Kidney (tissue), 14 donors: ENCODE data around the gene PIGU. TPM values are rescaled to one million over a fixed set of nuclear protein-coding genes. Genes with fewer than 3 reads are reported as not detected.

Experiments used
- DNase-seq, 5 donors: peaks; one replicate each; pipeline ENCODE4 v3.0.0-alpha.2; 2013 to 2020
- FAIRE-seq: peaks from 2 replicates; lab custom pipeline; 2012; peaks lifted over from hg19 to GRCh38; lab: Jason Lieb, UNC
- H3K27ac ChIP-seq, 2 donors: one replicate each; pipeline ENCODE4 v1.7.0; 2013; ENCODE audit warnings: low read depth in 2 of 2, low read length in 2 of 2, inconsistent platforms in 1 of 2
- H3K27me3 ChIP-seq: one replicate; pipeline ENCODE4 v1.7.1; 2013; ENCODE audit warnings: low read length, inconsistent platforms; ENCODE audit not compliant: control insufficient read depth, insufficient read depth
- H3K36me3 ChIP-seq, 3 donors: one replicate each; pipeline versions ENCODE4 v1.7.0 to v1.7.1; 2013; ENCODE audit warnings: low read length in 3 of 3, control low read depth in 1 of 3, inconsistent platforms in 1 of 3; ENCODE audit not compliant: insufficient read depth in 3 of 3, control insufficient read depth in 2 of 3
- H3K4me1 ChIP-seq, 3 donors: one replicate each; pipeline versions ENCODE4 v1.7.0 to v1.7.1; 2013; ENCODE audit warnings: low read length in 3 of 3, inconsistent platforms in 1 of 3, low read depth in 1 of 3; ENCODE audit not compliant: control insufficient read depth in 2 of 3, insufficient read depth in 2 of 3
- H3K4me3 ChIP-seq, 3 donors: one replicate each; pipeline versions ENCODE4 v1.7.0 to v1.8.1; 2013; ENCODE audit warnings: low read length in 3 of 3, control low read depth in 1 of 3, inconsistent platforms in 1 of 3
- H3K9ac ChIP-seq, 3 donors: one replicate each; pipeline versions ENCODE4 v1.7.0 to v1.7.1; 2013; ENCODE audit warnings: low read length in 3 of 3, control low read depth in 1 of 3, inconsistent platforms in 1 of 3
- H3K9me3 ChIP-seq, 3 donors: one replicate each; pipeline versions ENCODE4 v1.7.0 to v1.7.1; 2013; ENCODE audit warnings: low read length in 3 of 3, control low read depth in 1 of 3, inconsistent platforms in 1 of 3; ENCODE audit not compliant: control insufficient read depth in 2 of 3, insufficient read depth in 1 of 3
- intact Hi-C: fragments of 100-400 bp; cut with DNase I; formaldehyde crosslinking; loops from one replicate; pipeline ENCODE4 v1.11.1; 2022
- polyA plus RNA-seq: library from polyadenylated mRNA; stranded (reverse); fragments of 350-450 nt; fragmentation: Illumina TruSeq; extraction: RNeasy Lipid Tissue Mini Kit (QIAGEN cat#74804); gene quantifications from one replicate; pipeline ENCODE4 v1.2.3, GENCODE V29; 2014; ENCODE audit warnings: low read depth, low replicate concordance; ENCODE audit not compliant: insufficient read depth
- total RNA-seq: library from RNA; stranded (reverse); fragmentation: NEBNext Ultra II Directional; extraction: Animal tissue kit (Norgen Biotek cat#: 25700); gene quantifications from one replicate; pipeline ENCODE4 v1.2.1, GENCODE V29; 2021
- TF ChIP-seq, protein P1 (sequence below): IDR thresholded peaks from 3 replicates; pipeline ENCODE4 v1.5.1; 2012; ENCODE audit warnings: mild to moderate bottlenecking, moderate library complexity, borderline replicate concordance; ENCODE audit not compliant: insufficient read depth; ENCODE audit errors: extremely low read depth
- donor health status: control.
- donor health status: control.
- donor health status: control.
- donor health status: control.
- donor health status: control.
- donor health status: DM: yes; HTN: yes; CAD: no.
- donor health status: Normal renal cell carcinoma (clear cell type).

Gene PIGU
- total and polyA plus RNA-seq, 2 donors from 2014 or later = 15.9 to 42.0 TPM

- Histone ChIP-seq H3K27ac (no peak overlapping the region), H3K4me1 (peaks cover 0 to 13% (median 12%) of the 10 kb centered on the region in 3 donors), H3K4me3 (no peak overlapping the region), H3K27me3 (no peaks in the 10 kb centered on the region), H3K9ac (no peak overlapping the region), H3K36me3 (peaks cover 3 to 66% (median 44%) of the 10 kb centered on the region in 3 donors), H3K9me3 (no peaks in the 10 kb centered on the region)
- DNase-seq (peak in 1 of 5 donors; percentile 15), FAIRE-seq (no peak)
- intact Hi-C loops = no loop called here
- TF ChIP-seq, protein P1, sequence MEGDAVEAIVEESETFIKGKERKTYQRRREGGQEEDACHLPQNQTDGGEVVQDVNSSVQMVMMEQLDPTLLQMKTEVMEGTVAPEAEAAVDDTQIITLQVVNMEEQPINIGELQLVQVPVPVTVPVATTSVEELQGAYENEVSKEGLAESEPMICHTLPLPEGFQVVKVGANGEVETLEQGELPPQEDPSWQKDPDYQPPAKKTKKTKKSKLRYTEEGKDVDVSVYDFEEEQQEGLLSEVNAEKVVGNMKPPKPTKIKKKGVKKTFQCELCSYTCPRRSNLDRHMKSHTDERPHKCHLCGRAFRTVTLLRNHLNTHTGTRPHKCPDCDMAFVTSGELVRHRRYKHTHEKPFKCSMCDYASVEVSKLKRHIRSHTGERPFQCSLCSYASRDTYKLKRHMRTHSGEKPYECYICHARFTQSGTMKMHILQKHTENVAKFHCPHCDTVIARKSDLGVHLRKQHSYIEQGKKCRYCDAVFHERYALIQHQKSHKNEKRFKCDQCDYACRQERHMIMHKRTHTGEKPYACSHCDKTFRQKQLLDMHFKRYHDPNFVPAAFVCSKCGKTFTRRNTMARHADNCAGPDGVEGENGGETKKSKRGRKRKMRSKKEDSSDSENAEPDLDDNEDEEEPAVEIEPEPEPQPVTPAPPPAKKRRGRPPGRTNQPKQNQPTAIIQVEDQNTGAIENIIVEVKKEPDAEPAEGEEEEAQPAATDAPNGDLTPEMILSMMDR = no peak
Measured at GRCh38 chr20:34531608-34532265, 145.2 kb downstream of the PIGU start.

- H3K9ac ChIP-seq = no peak overlapping the region
- intact Hi-C loops = no loop called here
- no peaks in the 10 kb centered on the region for H3K27me3 ChIP-seq
- no peak overlapping the region for H3K4me3 ChIP-seq
- peaks cover 6 to 60% (median 42%) of the 10 kb centered on the region in 3 donors for H3K36me3 ChIP-seq
- FAIRE-seq = no peak
- TF ChIP-seq, protein P1 = no peak
- H3K4me1 ChIP-seq = peaks cover 0 to 26% (median 21%) of the 10 kb centered on the region in 3 donors
- H3K27ac ChIP-seq = no peak overlapping the region
- DNase-seq = no peak
- H3K9me3 ChIP-seq = no peaks in the 10 kb centered on the region
Measured at GRCh38 chr20:34530342-34530741, 146.6 kb downstream of the PIGU start.

- Histone ChIP-seq H3K36me3 (peaks cover 6 to 54% (median 36%) of the 10 kb centered on the region in 3 donors), H3K27me3 (no peaks in the 10 kb centered on the region), H3K9ac (no peak overlapping the region), H3K27ac (no peak overlapping the region), H3K9me3 (no peaks in the 10 kb centered on the region), H3K4me3 (no peak overlapping the region), H3K4me1 (peaks cover 0 to 28% (median 22%) of the 10 kb centered on the region in 3 donors)
- no peak for FAIRE-seq
- peak in 1 of 5 donors; percentile 7 for DNase-seq
- intact Hi-C loops = no loop called here
- TF ChIP-seq, protein P1 = no peak
Measured at GRCh38 chr20:34529742-34530141, 147.2 kb downstream of the PIGU start.
